Liver (tissue), 9 donors: ENCODE measurements around the gene OASL. TPM values are rescaled to one million over a fixed set of nuclear protein-coding genes. Genes with fewer than 3 reads are reported as not detected.

ENCODE experiments used
- DNase-seq: peaks from one replicate; pipeline ENCODE4 v3.0.0-alpha.2; 2017; ENCODE audit warnings: low spot score
- H3K27ac ChIP-seq, 2 donors: one replicate each; pipeline ENCODE4 v1.7.0; 2013; ENCODE audit warnings: inconsistent platforms in 2 of 2, low read length in 2 of 2, control low read depth in 1 of 2, low read depth in 1 of 2, mild to moderate bottlenecking in 1 of 2
- H3K27me3 ChIP-seq, 4 donors: one replicate each; pipeline versions ENCODE4 v1.6.1 to v1.7.0; 2013; ENCODE audit warnings: low read length in 3 of 4, inconsistent platforms in 1 of 4, mild to moderate bottlenecking in 1 of 4, moderate library complexity in 1 of 4; ENCODE audit not compliant: control insufficient read depth in 4 of 4, insufficient read depth in 4 of 4
- H3K36me3 ChIP-seq, 4 donors: one replicate each; pipeline versions ENCODE4 v1.6.1 to v1.7.0; 2013; ENCODE audit warnings: low read length in 3 of 4, mild to moderate bottlenecking in 3 of 4, low read depth in 1 of 4, moderate library complexity in 1 of 4; ENCODE audit not compliant: control insufficient read depth in 4 of 4, insufficient read depth in 3 of 4
- H3K4me1 ChIP-seq, 4 donors: one replicate each; pipeline versions ENCODE4 v1.6.1 to v1.7.0; 2013; ENCODE audit warnings: low read length in 3 of 4, mild to moderate bottlenecking in 3 of 4, moderate library complexity in 1 of 4; ENCODE audit not compliant: control insufficient read depth in 4 of 4, insufficient read depth in 4 of 4
- H3K4me3 ChIP-seq, 3 donors: one replicate each; pipeline versions ENCODE4 v1.6.1 to v1.7.0; 2013; ENCODE audit warnings: low read length in 3 of 3, control low read depth in 1 of 3, low read depth in 1 of 3, mild to moderate bottlenecking in 1 of 3
- H3K9ac ChIP-seq, 2 donors: one replicate each; pipeline ENCODE4 v1.7.0; 2013; ENCODE audit warnings: low read length in 2 of 2, mild to moderate bottlenecking in 2 of 2, moderate library complexity in 2 of 2, control low read depth in 1 of 2, low read depth in 1 of 2
- H3K9me3 ChIP-seq, 4 donors: one replicate each; pipeline versions ENCODE4 v1.6.1 to v1.7.0; 2013; ENCODE audit warnings: low read length in 3 of 4; ENCODE audit not compliant: control insufficient read depth in 4 of 4
- ATF3 ChIP-seq: IDR thresholded peaks from 2 replicates; pipeline ENCODE4 v1.6.1; 2016; ENCODE audit warnings: antibody characterized with exemption
- CTCF ChIP-seq: fragments of 150-350 bp; IDR thresholded peaks from 2 replicates; pipeline ENCODE4 v1.5.1; 2017; ENCODE audit warnings: improper control_type of control experiment, low read depth, low read length; ENCODE audit not compliant: missing input control
- EGR1 ChIP-seq, 2 donors: IDR thresholded peaks; 2 replicates each; pipeline ENCODE4 v1.6.1; 2016 to 2018; ENCODE audit warnings: antibody characterized with exemption in 2 of 2, low read depth in 2 of 2
- FOXA1 ChIP-seq: IDR thresholded peaks from 2 replicates; pipeline ENCODE4 v1.6.1; 2016; ENCODE audit warnings: antibody characterized with exemption
- FOXA2 ChIP-seq: IDR thresholded peaks from 2 replicates; pipeline ENCODE4 v1.6.1; 2016; ENCODE audit warnings: antibody characterized with exemption
- GABPA ChIP-seq, 2 donors: IDR thresholded peaks in 1 of 2; conservative IDR thresholded peaks in 1 of 2; 2 replicates each; pipeline ENCODE4 v1.6.1; 2016; ENCODE audit warnings: antibody characterized with exemption in 2 of 2, mild to moderate bottlenecking in 1 of 2, moderate library complexity in 1 of 2
- HNF4A ChIP-seq, 2 donors: conservative IDR thresholded peaks; 2 replicates each; pipeline ENCODE4 v1.6.1; 2016; ENCODE audit warnings: antibody characterized with exemption in 2 of 2, mild to moderate bottlenecking in 2 of 2
- HNF4G ChIP-seq: IDR thresholded peaks from 2 replicates; pipeline ENCODE4 v1.6.1; 2016; ENCODE audit warnings: antibody characterized with exemption
- JUND ChIP-seq, 2 donors: IDR thresholded peaks; 2 replicates each; pipeline ENCODE4 v1.6.1; 2016; ENCODE audit warnings: antibody characterized with exemption in 2 of 2
- MAX ChIP-seq: IDR thresholded peaks from 2 replicates; pipeline ENCODE4 v1.6.1; 2016; ENCODE audit warnings: antibody characterized with exemption
- NR2F2 ChIP-seq: IDR thresholded peaks from 2 replicates; pipeline ENCODE4 v1.6.1; 2016; ENCODE audit warnings: antibody characterized with exemption
- RAD21 ChIP-seq, 2 donors: IDR thresholded peaks; 2 replicates each; pipeline ENCODE4 v1.6.1; 2016; ENCODE audit warnings: antibody characterized with exemption in 2 of 2, mild to moderate bottlenecking in 2 of 2
- REST ChIP-seq: IDR thresholded peaks from 2 replicates; pipeline ENCODE4 v1.6.1; 2016; ENCODE audit warnings: antibody characterized with exemption, mild to moderate bottlenecking
- RXRA ChIP-seq, 2 donors: IDR thresholded peaks; 2 replicates each; pipeline ENCODE4 v1.6.1; 2017 to 2018; ENCODE audit warnings: antibody characterized with exemption in 2 of 2, mild to moderate bottlenecking in 1 of 2
- SP1 ChIP-seq: IDR thresholded peaks from 2 replicates; pipeline ENCODE4 v1.6.1; 2018; ENCODE audit warnings: antibody characterized with exemption, mild to moderate bottlenecking
- TAF1 ChIP-seq: conservative IDR thresholded peaks from 2 replicates; pipeline ENCODE4 v1.6.1; 2016; ENCODE audit warnings: antibody characterized with exemption, mild to moderate bottlenecking
- YY1 ChIP-seq: IDR thresholded peaks from 2 replicates; pipeline ENCODE4 v1.6.1; 2016; ENCODE audit warnings: antibody characterized with exemption, mild to moderate bottlenecking
- ZBTB33 ChIP-seq: IDR thresholded peaks from 2 replicates; pipeline ENCODE4 v1.6.1; 2016; ENCODE audit warnings: antibody characterized with exemption
- WGBS: extraction: QIAGEN DNeasy Blood & Tissue Kit; methylation state at CpG from one replicate; pipeline ENCODE4 v1.1.7; 2013; 5-methylcytosine and 5-hydroxymethylcytosine counted together
- polyA plus RNA-seq, 2 donors: library from polyadenylated mRNA; stranded (reverse) in 1 of 2; unstranded in 1 of 2; fragments of 200-250 nt in 1 of 2; fragments of >200 nt in 1 of 2; fragmentation: Nextera tagmentation in 1 of 2; extraction: Ambion mirVana in 1 of 2; gene quantifications; one replicate each; pipeline versions ENCODE4 v1.2.1 to v1.2.3, GENCODE V29; 2013 to 2015
- total RNA-seq, 2 donors: library from RNA; depleted of rRNA; stranded (reverse); fragments of >200 nt; gene quantifications; one replicate each; pipeline ENCODE4 v1.2.3, GENCODE V29; 2014
- donor health status: healthy.
- donor health status: healthy.
- donor health status: healthy.
- donor health status: healthy.
- donor health status: healthy.

The OASL gene
- total and polyA plus RNA-seq, 4 donors = 0.89 to 4.5 (median 3.1) TPM

- Histone ChIP-seq H3K27me3 (no peaks in the 10 kb centered on the region), H3K4me3 (no peak overlapping the region), H3K9ac (no peak overlapping the region), H3K36me3 (no peaks in the 10 kb centered on the region), H3K4me1 (peaks cover 0 to 11% (median 6%) of the 10 kb centered on the region in 4 donors), H3K27ac (no peak overlapping the region), H3K9me3 (no peaks in the 10 kb centered on the region)
- no peak for DNase-seq
- TF ChIP-seq CTCF (no peak), TAF1 (no peak), REST (no peak), MAX (no peak), FOXA2 (no peak), EGR1 (IDR thresholded peaks at IDR 0.05; ENCODE audit: low read depth in 2 of 2) (no peak), YY1 (no peak), HNF4G (no peak), JUND (IDR thresholded peaks at IDR 0.05) (no peak), RAD21 (IDR thresholded peaks at IDR 0.05) (no peak), SP1 (no peak), HNF4A (conservative IDR thresholded peaks at IDR 0.05) (no peak), ZBTB33 (no peak), NR2F2 (no peak), FOXA1 (no peak), ATF3 (no peak), GABPA (IDR thresholded peaks at IDR 0.05 in 1 of 2, conservative IDR thresholded peaks at IDR 0.05 in 1 of 2) (no peak)
- 83% methylated on average over 4 of the region's 4 CpGs for WGBS
Measured at GRCh38 chr12:121043067-121043466, 4.0 kb upstream of the OASL start.

- Histone ChIP-seq H3K4me1 (peaks cover 0 to 17% (median 10%) of the 10 kb centered on the region in 4 donors), H3K4me3 (no peak overlapping the region), H3K9me3 (no peaks in the 10 kb centered on the region), H3K9ac (no peak overlapping the region), H3K27me3 (no peaks in the 10 kb centered on the region), H3K27ac (no peak overlapping the region), H3K36me3 (no peaks in the 10 kb centered on the region)
- no peak for DNase-seq
- 83% methylated on average over 6 of the region's 6 CpGs for WGBS
- TF ChIP-seq TAF1 = no peak
- TF ChIP-seq NR2F2 = no peak
- no peak for TF ChIP-seq FOXA1
- no peak for TF ChIP-seq ZBTB33
- no peak for TF ChIP-seq FOXA2
- TF ChIP-seq EGR1 (IDR thresholded peaks at IDR 0.05; ENCODE audit: low read depth in 2 of 2) = no peak
- no peak for TF ChIP-seq RXRA (IDR thresholded peaks at IDR 0.05)
- no peak for TF ChIP-seq SP1
- TF ChIP-seq REST = no peak
- no peak for TF ChIP-seq JUND (IDR thresholded peaks at IDR 0.05)
Measured at GRCh38 chr12:121036810-121037326, 2.2 kb downstream of the OASL start.
